ENCODE results near the gene DAB1. TPM values are rescaled to one million over a fixed set of nuclear protein-coding genes. Genes with fewer than 3 reads are reported as not detected.

Gene DAB1
- total RNA-seq, 1 donor = not detected

GRCh38 chr1:56957931-56958330 lies 465.9 kb downstream of the DAB1 start:
- no peaks in the 10 kb centered on the region for H3K79me2 ChIP-seq (ENCODE audit: insufficient read depth, low read length)
- no peaks in the 10 kb centered on the region for H3K36me3 ChIP-seq (ENCODE audit: insufficient read depth, low read length)
- H3K4me2 ChIP-seq (ENCODE audit: insufficient read depth, low read length) = no peak overlapping the region
- H4K20me1 ChIP-seq (ENCODE audit: insufficient read depth, low read length) = no peaks in the 10 kb centered on the region
- H3K4me1 ChIP-seq (ENCODE audit: insufficient read depth, low read length) = no peaks in the 10 kb centered on the region
- TF ChIP-seq CTCF (IDR thresholded peaks at IDR 0.05; ENCODE audit: extremely low read depth, low read depth, low read length) = no peak
- no peak overlapping the region for H3K27ac ChIP-seq (ENCODE audit: low read depth, low read length)
- H3K27me3 ChIP-seq (ENCODE audit: insufficient read depth, low read length) = no peaks in the 10 kb centered on the region
- no peaks in the 10 kb centered on the region for H3K9me3 ChIP-seq (ENCODE audit: low read depth, low read length)
- no peak for DNase-seq (ENCODE audit: insufficient read length, low spot score, missing footprints)
- H2AFZ ChIP-seq (ENCODE audit: low read length) = no peak overlapping the region
- H3K4me3 ChIP-seq (ENCODE audit: insufficient read depth, low read length) = no peak overlapping the region

GRCh38 chr1:56954664-56955063 lies 469.2 kb downstream of the DAB1 start:
- no peaks in the 10 kb centered on the region for H3K27me3 ChIP-seq (ENCODE audit: insufficient read depth, low read length)
- no peaks in the 10 kb centered on the region for H3K36me3 ChIP-seq (ENCODE audit: insufficient read depth, low read length)
- H3K27ac ChIP-seq (ENCODE audit: low read depth, low read length) = no peak overlapping the region
- no peaks in the 10 kb centered on the region for H3K79me2 ChIP-seq (ENCODE audit: insufficient read depth, low read length)
- no peak for TF ChIP-seq CTCF (IDR thresholded peaks at IDR 0.05; ENCODE audit: extremely low read depth, low read depth, low read length)
- H3K4me2 ChIP-seq (ENCODE audit: insufficient read depth, low read length) = no peak overlapping the region
- H3K4me1 ChIP-seq (ENCODE audit: insufficient read depth, low read length) = no peaks in the 10 kb centered on the region
- no peaks in the 10 kb centered on the region for H4K20me1 ChIP-seq (ENCODE audit: insufficient read depth, low read length)
- DNase-seq (ENCODE audit: insufficient read length, low spot score, missing footprints) = no peak
- no peak overlapping the region for H3K4me3 ChIP-seq (ENCODE audit: insufficient read depth, low read length)
- H2AFZ ChIP-seq (ENCODE audit: low read length) = no peak overlapping the region
- no peaks in the 10 kb centered on the region for H3K9me3 ChIP-seq (ENCODE audit: low read depth, low read length)

DNA sequence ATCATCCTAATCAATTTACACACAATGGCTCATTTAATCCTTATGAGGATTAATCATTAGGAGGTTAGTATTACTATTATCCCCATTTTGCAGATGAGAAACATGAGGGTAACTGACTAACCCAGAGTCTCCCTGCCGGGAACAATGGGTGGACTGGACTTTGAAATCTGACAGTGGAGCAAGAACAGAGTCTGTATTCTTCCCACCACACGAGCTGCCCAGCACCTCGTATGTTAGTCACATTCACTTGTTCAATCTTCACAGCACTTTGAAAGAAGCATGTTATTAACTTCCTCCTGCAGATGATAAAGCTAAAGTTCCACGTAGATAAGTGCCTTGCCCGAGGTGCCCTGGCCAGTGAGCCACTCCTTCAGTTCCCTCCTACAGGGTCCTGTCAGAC lies 470.5 kb downstream of the DAB1 start:
- Histone ChIP-seq H3K4me2 (ENCODE audit: insufficient read depth, low read length) (no peak overlapping the region), H3K4me3 (ENCODE audit: insufficient read depth, low read length) (no peak overlapping the region), H3K27ac (ENCODE audit: low read depth, low read length) (no peak overlapping the region), H3K27me3 (ENCODE audit: insufficient read depth, low read length) (no peaks in the 10 kb centered on the region), H3K4me1 (ENCODE audit: insufficient read depth, low read length) (no peaks in the 10 kb centered on the region), H3K9me3 (ENCODE audit: low read depth, low read length) (no peaks in the 10 kb centered on the region), H3K79me2 (ENCODE audit: insufficient read depth, low read length) (no peaks in the 10 kb centered on the region), H2AFZ (ENCODE audit: low read length) (no peak overlapping the region), H3K36me3 (ENCODE audit: insufficient read depth, low read length) (no peaks in the 10 kb centered on the region), H4K20me1 (ENCODE audit: insufficient read depth, low read length) (no peaks in the 10 kb centered on the region)
- no peak for DNase-seq (ENCODE audit: insufficient read length, low spot score, missing footprints)
- no peak for TF ChIP-seq CTCF (IDR thresholded peaks at IDR 0.05; ENCODE audit: extremely low read depth, low read depth, low read length)

DNA sequence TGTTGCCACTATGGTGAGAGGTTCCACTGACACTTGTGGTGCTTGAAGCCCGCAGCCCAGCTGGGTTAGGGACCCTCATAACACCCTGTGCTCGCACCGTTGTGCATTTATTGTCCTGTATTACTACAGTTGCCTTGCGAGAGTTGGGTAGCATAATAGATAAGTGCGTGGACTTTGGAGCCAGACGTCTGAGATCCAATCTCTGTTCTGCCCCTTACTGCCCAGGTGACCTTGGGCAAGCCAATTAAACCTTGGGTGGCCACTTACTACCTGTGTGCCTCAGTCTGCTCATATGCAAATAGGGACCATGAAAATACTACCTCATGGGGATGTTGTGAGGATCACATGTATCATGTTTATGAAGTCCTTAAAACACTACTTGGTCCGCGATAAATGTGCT lies 471.4 kb downstream of the DAB1 start:
- H3K4me1 ChIP-seq (ENCODE audit: insufficient read depth, low read length) = no peaks in the 10 kb centered on the region
- H3K27me3 ChIP-seq (ENCODE audit: insufficient read depth, low read length) = no peaks in the 10 kb centered on the region
- H3K4me3 ChIP-seq (ENCODE audit: insufficient read depth, low read length) = no peak overlapping the region
- no peak overlapping the region for H2AFZ ChIP-seq (ENCODE audit: low read length)
- DNase-seq (ENCODE audit: insufficient read length, low spot score, missing footprints) = no peak
- H3K9me3 ChIP-seq (ENCODE audit: low read depth, low read length) = no peaks in the 10 kb centered on the region
- TF ChIP-seq CTCF (IDR thresholded peaks at IDR 0.05; ENCODE audit: extremely low read depth, low read depth, low read length) = no peak
- no peak overlapping the region for H3K4me2 ChIP-seq (ENCODE audit: insufficient read depth, low read length)
- no peaks in the 10 kb centered on the region for H4K20me1 ChIP-seq (ENCODE audit: insufficient read depth, low read length)
- H3K79me2 ChIP-seq (ENCODE audit: insufficient read depth, low read length) = no peaks in the 10 kb centered on the region
- H3K27ac ChIP-seq (ENCODE audit: low read depth, low read length) = no peak overlapping the region
- H3K36me3 ChIP-seq (ENCODE audit: insufficient read depth, low read length) = no peaks in the 10 kb centered on the region

Data from osteoblast (primary cell).